HL-60/S4 treated with retinoic acid at 250 ng/mL for 4 days and 3 days (cell line): ENCODE results near the gene TSC22D2.
"Not testable (repeated sequence)": the region's sequence is repeated elsewhere in the genome, so short reads cannot be mapped to it uniquely, and the experiment has no call there.

ENCODE experiments used
- in situ Hi-C: fragments of 300-500 bp; cut with MboI; formaldehyde crosslinking; loops from 2 replicates; pipeline ENCODE4 v1.7.0; 2022; ENCODE audit warnings: low sequenced_read_pairs

Gene TSC22D2

GRCh38 chr3:150479370-150479769 lies 71.3 kb downstream of the TSC22D2 start:
- in situ Hi-C loops, result loop anchor here (25.0 kb wide), 1 partner anchor 242 kb away; no protein-coding TSS in a partner anchor

DNA sequence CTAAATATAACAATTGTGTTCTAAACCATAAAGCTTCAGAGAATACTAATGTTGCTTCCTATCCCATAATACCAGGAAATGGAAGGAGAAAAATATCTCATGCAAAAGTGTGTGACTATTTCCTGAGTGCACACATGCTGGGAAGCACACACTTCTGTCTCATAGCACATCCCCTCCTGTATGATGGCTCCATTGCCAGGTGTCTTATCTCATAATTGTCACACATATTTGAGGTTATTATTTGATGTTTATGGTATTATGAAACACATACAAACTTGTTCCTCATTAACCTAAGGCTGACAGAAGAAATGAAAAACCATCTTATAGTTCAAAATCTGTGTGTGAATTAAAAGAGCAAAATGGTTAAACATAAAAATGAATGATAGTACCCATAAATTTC lies 72.8 kb downstream of the TSC22D2 start:
- in situ Hi-C loops, result loop anchor here (25.0 kb wide), 1 partner anchor 244 kb away; no protein-coding TSS in a partner anchor

GRCh38 chr3:150483226-150483625 lies 75.1 kb downstream of the TSC22D2 start:
- in situ Hi-C loops, result loop anchor here (25.0 kb wide), 1 partner anchor 246 kb away; no protein-coding TSS in a partner anchor

DNA sequence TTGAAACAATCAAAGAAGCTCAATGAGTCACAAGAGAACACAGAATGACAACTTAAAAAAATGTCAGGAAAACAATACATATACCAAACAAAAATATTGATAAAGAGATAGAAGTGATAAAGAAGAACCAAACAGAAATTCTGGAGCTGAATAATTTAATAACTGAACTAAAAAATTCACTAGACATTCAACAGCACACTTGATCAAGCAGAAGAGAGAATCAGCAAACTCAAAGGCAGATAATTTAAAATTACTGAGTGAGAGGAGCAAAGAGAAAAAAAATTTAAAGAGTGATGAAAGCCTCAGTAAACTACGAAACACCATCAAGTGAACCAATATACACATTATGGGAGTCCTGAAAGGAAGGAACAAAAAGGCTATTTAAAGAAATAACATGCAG lies 76.3 kb downstream of the TSC22D2 start:
- in situ Hi-C loops, result loop anchor here (25.0 kb wide), 1 partner anchor 247 kb away; no protein-coding TSS in a partner anchor

DNA sequence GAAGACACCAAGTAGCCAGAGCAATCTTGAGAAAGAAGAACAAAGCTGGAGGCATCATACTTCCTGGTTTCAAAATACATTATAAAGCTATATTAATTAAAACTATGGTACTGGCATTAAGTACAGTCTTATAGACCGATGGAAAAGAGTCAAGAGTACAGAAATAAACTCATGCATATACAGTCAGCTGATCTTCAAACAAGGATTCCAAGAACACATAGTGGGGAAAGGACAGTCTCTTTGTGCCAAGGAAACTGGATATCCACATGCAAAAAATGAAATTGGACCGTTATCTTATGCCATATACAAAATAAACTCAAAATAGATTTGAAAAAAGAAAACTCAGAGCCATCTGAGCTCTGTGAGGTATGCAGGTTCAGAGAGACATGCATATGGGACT lies 80.8 kb downstream of the TSC22D2 start:
- in situ Hi-C loops, result loop anchor here (25.0 kb wide), 1 partner anchor 252 kb away; no protein-coding TSS in a partner anchor

GRCh38 chr3:150490277-150490986 lies 82.3 kb downstream of the TSC22D2 start:
- in situ Hi-C loops, result loop anchor here (25.0 kb wide), 1 partner anchor 253 kb away; no protein-coding TSS in a partner anchor

GRCh38 chr3:150494411-150494977 lies 86.4 kb downstream of the TSC22D2 start:
- in situ Hi-C loops, result loop anchor here (25.0 kb wide), 1 partner anchor 257 kb away; no protein-coding TSS in a partner anchor

DNA sequence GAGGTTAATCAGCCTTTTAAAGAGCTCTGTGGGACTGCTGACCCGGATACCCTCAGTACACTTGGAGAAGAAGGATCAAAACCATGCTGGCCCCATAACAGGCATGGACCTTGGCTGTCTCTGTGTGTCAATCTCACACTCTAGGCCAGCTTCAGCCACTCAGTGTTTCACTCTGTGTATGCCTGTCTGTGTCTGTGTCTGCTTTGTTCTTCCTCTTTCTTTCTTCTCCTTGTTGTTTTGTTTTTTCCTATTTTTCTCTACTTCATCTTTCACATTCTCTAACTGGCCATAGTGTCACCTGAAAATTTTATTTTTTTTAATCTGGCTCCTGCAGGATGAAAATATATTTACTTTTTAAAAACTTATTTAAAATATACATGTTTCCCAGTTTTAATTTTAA lies 87.1 kb downstream of the TSC22D2 start:
- in situ Hi-C loops, result loop anchor here (25.0 kb wide), 1 partner anchor 258 kb away; no protein-coding TSS in a partner anchor

DNA sequence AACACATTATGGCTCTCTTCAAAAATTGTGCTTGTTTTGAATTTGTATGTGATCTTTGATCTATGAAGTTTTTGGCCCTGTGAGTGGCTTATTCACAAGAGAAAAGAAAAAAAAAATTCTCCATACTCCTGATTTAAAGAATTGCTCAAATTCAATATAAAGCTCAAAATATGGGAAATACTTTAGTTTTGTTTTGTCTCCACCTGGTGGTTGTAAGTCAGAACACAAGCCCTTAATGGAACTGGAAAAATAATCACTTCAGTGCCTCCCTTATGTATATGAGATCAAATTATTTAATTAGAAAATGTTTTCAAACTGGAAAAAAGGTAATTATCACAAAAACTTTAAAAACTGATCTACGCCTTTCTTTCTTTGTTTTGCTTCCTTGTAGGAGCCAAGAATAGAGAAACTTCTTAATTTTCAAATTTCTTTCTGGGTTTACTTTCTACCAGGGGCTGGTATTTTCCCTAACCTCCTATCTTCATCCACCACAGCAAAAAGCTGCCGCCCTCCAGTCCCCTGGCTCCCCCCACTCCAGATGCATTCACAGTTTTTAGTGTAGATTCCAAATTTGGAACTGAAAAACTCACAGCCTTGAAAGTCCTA lies 87.6 kb downstream of the TSC22D2 start:
- in situ Hi-C loops, result loop anchor here (25.0 kb wide), 1 partner anchor 258 kb away; no protein-coding TSS in a partner anchor

GRCh38 chr3:150497956-150498355 lies 89.9 kb downstream of the TSC22D2 start:
- in situ Hi-C loops, result loop anchor here (25.0 kb wide), 1 partner anchor 261 kb away; no protein-coding TSS in a partner anchor

GRCh38 chr3:150500960-150501359 lies 92.9 kb downstream of the TSC22D2 start:
- in situ Hi-C loops, result not testable (repeated sequence)

DNA sequence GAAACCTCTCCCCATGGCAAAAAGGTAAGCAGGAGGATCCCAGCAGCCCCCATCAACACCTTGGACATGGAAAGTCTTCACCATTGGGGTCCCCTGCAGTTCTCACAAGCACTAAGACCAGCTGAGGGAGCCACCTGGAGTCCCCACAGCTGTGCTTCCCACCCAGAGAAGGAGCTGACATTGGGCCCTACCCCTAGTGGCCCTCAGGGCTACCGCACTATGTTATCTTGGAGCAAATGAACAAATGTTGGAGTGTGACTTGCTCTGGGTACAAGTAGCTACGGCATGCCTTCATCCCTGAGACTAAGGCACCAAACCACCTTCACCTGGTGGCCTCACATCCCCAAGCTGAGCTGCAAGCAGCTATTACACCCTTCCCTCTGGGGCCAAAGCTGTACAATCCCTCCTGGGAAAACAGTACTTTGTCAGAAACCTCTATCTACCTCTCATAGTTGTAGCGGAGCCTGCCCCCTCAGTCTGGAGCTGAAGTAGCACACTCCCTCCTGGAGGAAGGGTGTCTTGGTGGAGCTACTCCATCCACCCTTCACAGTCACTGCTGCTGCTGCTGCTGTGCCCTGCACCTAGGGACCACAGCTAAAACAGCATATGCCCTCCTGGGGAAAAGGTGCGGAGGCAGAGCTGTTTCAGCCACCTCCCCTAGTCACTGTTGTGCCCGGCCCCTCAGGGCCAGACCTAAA lies 95.5 kb downstream of the TSC22D2 start:
- in situ Hi-C loops, result no loop called here

DNA sequence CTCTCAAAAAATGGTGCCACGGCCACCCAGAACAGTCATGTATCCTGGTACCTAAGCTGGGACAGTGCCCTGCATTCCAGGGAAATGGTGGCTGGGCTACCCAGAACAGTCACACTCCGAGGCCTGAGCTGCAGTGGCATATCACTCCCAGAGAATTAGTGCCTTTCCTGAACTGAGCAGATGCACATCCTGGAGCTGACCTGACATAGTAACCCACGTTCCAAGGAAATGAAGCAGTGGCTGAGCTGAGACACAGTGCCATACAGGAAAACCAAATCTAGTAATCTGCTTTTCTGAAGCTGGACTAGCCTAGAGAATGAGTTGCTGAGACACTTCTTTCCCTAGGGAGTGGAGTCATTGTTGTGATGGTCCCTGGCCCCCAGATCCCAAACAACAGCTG lies 96.4 kb downstream of the TSC22D2 start:
- in situ Hi-C loops, result no loop called here

GRCh38 chr3:150508401-150508800 lies 100.3 kb downstream of the TSC22D2 start:
- in situ Hi-C loops, result no loop called here

- in situ Hi-C loops, result no loop called here
Observed at GRCh38 chr3:150509780-150510179, 101.7 kb downstream of the TSC22D2 start.

DNA sequence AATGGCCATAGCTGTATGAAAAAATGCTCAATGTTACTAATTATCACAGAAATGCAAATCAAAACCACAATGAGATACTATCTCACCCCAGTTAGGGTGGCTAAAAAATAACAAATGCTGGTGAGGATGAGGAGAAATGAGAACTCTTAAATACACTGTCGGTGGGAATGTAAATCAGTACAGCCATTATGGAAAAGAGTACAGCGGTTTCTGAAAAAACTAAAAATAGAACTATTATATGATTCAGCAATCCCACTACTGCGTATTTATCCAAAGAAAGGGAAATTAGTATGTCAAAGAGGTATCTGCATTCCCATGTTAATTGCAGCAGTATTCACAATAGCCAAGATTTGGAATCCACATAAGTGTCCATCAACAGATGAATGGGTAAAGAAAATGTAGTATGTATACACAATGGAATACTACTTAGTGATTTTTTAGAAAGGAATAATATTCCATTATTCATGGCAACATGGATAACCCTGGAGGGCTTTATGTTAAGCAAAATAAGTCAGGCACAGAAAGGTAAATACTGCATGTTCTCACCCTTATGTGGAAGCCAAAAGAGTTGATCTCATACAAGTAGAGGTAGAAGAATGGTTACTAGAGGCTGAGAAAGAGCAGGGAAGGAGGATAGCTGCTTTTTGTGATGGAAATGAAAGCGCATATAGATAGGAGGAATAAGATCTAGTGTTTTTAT lies 103.2 kb downstream of the TSC22D2 start:
- in situ Hi-C loops, result no loop called here

DNA sequence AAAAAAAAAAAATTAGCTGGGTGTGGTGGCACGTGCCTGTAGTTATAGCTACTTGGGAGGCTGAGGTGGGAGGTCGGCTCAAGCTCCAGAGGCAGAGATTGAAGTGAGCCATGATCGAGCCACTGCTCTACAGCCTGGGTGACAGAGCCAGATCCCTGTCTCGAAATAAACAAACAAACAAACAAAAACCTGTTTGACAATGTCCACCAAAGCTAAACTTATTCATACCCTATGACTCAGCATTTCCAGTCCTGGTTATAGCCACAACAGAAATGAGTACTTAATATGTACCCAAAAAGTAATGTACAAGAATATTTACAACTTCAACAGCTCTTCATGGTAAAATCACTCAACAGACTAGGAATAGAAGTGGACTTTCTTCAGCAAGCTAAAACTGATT lies 107.1 kb downstream of the TSC22D2 start:
- in situ Hi-C loops, result no loop called here
